T-helper 2 cell treated with Interferon-gamma antibody and Interleukin-4, amounts not matched to agents 5 μg/mL and 100 μg/mL, for 36 hours (primary cell): ENCODE measurements around the gene RIMBP2.

ENCODE experiments used
- DNase-seq: peaks from one replicate; pipeline ENCODE4 v3.0.0; 2021; ENCODE audit warnings: low spot score
- H3K27ac Mint-ChIP-seq: one replicate; pipeline ENCODE4 v1.8.0; 2021; ENCODE audit warnings: mild to moderate bottlenecking, mixed read lengths
- H3K27me3 Mint-ChIP-seq: one replicate; pipeline ENCODE4 v1.8.0; 2021; ENCODE audit warnings: low read depth, mixed read lengths
- H3K36me3 Mint-ChIP-seq: one replicate; pipeline ENCODE4 v1.8.0; 2021; ENCODE audit warnings: low read depth, mixed read lengths
- H3K4me1 Mint-ChIP-seq: one replicate; pipeline ENCODE4 v1.8.0; 2021; ENCODE audit warnings: low read depth, mixed read lengths
- H3K4me3 Mint-ChIP-seq: one replicate; pipeline ENCODE4 v1.8.0; 2022; ENCODE audit warnings: mild to moderate bottlenecking, moderate library complexity, mixed read lengths
- H3K9me3 Mint-ChIP-seq: one replicate; pipeline ENCODE4 v1.8.0; 2021; ENCODE audit warnings: mixed read lengths

The RIMBP2 gene

GRCh38 chr12:130538343-130539095 is 177.6 kb downstream of the RIMBP2 start:
- Mint-ChIP-seq H3K9me3 (peaks cover 13% of the 10 kb centered on the region), H3K4me3 (no peak overlapping the region), H3K36me3 (no peaks in the 10 kb centered on the region), H3K27ac (no peak overlapping the region), H3K4me1 (no peaks in the 10 kb centered on the region), H3K27me3 (no peaks in the 10 kb centered on the region)
- DNase-seq, result no peak

- peaks cover 13% of the 10 kb centered on the region for H3K9me3 Mint-ChIP-seq
- H3K4me3 Mint-ChIP-seq, result no peak overlapping the region
- H3K27me3 Mint-ChIP-seq, result no peaks in the 10 kb centered on the region
- H3K27ac Mint-ChIP-seq, result no peak overlapping the region
- DNase-seq, result no peak
- H3K36me3 Mint-ChIP-seq, result no peaks in the 10 kb centered on the region
- no peaks in the 10 kb centered on the region for H3K4me1 Mint-ChIP-seq
These were observed 178.4 kb downstream of the RIMBP2 start for GRCh38 chr12:130537655-130538054.

- Mint-ChIP-seq H3K4me1 (no peaks in the 10 kb centered on the region), H3K9me3 (peaks cover 12% of the 10 kb centered on the region)
- DNase-seq, result no peak
These were observed 179.0 kb downstream of the RIMBP2 start for GRCh38 chr12:130537051-130537450.

DNA sequence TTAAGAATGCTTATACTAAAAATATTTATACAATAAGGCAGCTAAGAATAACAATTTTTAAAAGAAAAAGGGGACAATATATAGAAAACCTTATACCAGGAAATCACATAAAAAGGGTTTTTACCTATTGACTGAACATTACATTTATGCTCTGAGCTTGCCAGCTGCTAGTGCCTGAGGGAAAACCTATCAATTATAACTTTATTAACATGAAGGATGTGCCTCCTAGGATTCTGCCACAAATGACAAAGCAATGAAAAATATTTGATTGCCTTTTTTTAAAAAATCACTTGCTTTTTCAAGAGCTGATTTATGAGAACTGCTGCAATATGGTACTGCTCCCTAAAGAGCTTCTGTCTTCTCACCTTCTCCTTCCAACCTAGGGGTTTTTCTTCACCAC is 185.7 kb downstream of the RIMBP2 start:
- Mint-ChIP-seq H3K9me3 (no peaks in the 10 kb centered on the region), H3K36me3 (no peaks in the 10 kb centered on the region), H3K4me3 (no peak overlapping the region), H3K4me1 (no peaks in the 10 kb centered on the region), H3K27me3 (no peaks in the 10 kb centered on the region), H3K27ac (no peak overlapping the region)
- no peak for DNase-seq

More at GRCh38 chr12:130537051-130537450, 179.0 kb downstream of the RIMBP2 start:
- Mint-ChIP-seq H3K36me3 (no peaks in the 10 kb centered on the region), H3K27me3 (no peaks in the 10 kb centered on the region), H3K27ac (no peak overlapping the region), H3K4me3 (no peak overlapping the region)

DNA sequence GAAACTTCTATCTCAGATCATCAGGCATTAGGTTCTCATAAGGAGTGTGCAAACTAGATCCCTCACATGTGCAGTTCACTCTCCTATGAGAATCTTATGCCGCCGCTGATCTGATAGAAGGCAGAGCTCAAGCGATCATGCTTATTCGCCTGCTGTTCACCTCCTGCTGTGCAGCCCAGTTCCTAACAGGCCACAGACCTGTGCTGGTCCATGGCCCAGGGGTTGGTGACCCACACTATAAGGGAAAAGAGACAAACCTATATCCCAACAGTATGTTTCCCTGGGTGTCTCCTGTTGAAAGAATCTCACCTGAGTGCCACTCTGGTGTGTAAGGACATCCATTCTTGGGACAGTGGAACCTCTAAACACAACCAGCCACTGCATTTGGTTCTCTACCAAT is 186.3 kb downstream of the RIMBP2 start:
- no peaks in the 10 kb centered on the region for H3K36me3 Mint-ChIP-seq
- no peaks in the 10 kb centered on the region for H3K4me1 Mint-ChIP-seq
- H3K27me3 Mint-ChIP-seq, result no peaks in the 10 kb centered on the region
- no peak for DNase-seq
- no peak overlapping the region for H3K4me3 Mint-ChIP-seq
- H3K27ac Mint-ChIP-seq, result no peak overlapping the region
- H3K9me3 Mint-ChIP-seq, result no peaks in the 10 kb centered on the region

- no peaks in the 10 kb centered on the region for H3K9me3 Mint-ChIP-seq
- H3K4me3 Mint-ChIP-seq, result no peak overlapping the region
- no peaks in the 10 kb centered on the region for H3K4me1 Mint-ChIP-seq
- no peak overlapping the region for H3K27ac Mint-ChIP-seq
- no peak for DNase-seq
- no peaks in the 10 kb centered on the region for H3K36me3 Mint-ChIP-seq
- no peaks in the 10 kb centered on the region for H3K27me3 Mint-ChIP-seq
These were observed 188.9 kb downstream of the RIMBP2 start for GRCh38 chr12:130527239-130527638.

DNA sequence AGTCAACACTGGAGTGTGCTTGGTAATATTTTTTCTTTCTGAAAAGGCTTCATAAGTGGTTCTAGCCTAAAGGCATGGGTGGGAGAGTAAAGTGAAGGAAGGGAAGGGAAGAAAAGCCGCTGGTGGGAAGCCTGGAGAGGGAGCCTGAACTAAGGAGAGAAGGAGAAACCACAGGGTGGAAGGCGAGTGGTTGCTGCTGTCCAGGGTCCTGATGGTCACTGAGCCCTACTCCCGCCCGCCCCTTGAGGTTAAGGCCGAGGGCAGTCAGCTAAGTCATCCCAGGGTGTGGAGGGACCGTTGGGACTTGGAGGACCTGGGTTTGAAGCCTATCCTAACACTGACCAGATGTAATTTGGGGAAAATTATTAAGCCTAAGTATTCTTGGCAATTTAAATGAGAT is 189.3 kb downstream of the RIMBP2 start:
- Mint-ChIP-seq H3K36me3 (no peaks in the 10 kb centered on the region), H3K4me1 (no peaks in the 10 kb centered on the region), H3K27ac (no peak overlapping the region), H3K9me3 (no peaks in the 10 kb centered on the region), H3K4me3 (no peak overlapping the region), H3K27me3 (no peaks in the 10 kb centered on the region)
- no peak for DNase-seq

- Mint-ChIP-seq H3K27me3 (no peaks in the 10 kb centered on the region), H3K4me1 (no peaks in the 10 kb centered on the region), H3K27ac (no peak overlapping the region), H3K9me3 (no peaks in the 10 kb centered on the region), H3K36me3 (no peaks in the 10 kb centered on the region), H3K4me3 (no peak overlapping the region)
- no peak for DNase-seq
These were observed 190.5 kb downstream of the RIMBP2 start for GRCh38 chr12:130525384-130526172.

DNA sequence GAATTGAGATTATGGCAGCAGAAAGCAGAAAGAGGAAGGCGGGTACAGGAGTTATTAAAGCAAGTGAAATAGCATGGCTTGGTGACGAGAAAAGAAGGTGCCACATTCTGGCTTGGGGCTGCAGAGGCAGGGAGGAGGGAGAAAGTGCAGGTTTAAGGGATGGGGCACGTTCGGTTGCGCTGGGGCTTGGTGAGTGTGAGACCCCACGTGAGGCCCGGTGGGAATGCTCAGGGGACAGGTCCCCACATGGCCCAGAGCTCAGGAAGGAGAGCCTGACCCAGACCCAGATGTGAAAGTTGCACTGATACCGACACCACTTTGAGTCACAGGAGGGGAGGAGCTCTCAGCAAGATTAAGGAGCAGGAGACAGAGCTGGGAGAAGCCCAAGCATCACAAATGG is 191.3 kb downstream of the RIMBP2 start:
- Mint-ChIP-seq H3K27me3 (no peaks in the 10 kb centered on the region), H3K36me3 (no peaks in the 10 kb centered on the region), H3K9me3 (no peaks in the 10 kb centered on the region), H3K27ac (no peak overlapping the region), H3K4me3 (no peak overlapping the region), H3K4me1 (no peaks in the 10 kb centered on the region)
- no peak for DNase-seq

DNA sequence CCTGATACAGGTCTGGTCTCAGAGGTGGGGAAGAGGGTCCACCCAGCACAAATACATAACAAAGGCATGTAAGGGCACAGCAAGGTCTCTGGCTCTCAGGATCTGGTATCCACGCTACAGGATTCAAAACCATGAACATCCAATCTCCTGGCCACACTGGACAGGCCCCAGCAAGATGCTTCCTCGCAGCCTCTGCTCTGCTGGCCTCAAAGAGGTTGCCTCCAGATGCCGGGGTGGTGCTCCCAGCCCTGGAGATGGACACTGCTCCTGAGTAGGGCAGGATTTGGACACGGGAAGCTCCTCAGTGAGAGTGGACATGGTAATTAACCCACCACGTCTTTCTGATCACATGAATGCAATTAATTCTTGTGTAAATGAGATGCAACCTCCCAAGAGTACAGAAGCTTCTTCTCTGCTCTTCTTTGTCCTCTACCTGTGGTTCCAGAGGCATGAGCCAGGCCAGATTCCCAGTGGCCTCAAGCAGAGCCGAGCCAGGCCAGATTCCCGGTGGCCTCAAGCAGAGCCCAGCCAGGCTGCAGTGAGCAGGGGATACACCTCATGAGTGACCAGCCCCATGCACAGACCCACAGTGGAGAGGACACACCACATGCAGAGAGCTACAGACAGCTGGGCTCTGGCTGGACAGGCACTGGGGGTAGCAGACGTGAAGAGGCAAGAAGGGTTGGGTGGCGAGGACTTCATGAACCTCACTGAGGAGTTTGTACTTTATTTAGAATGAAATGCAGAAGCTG is 192.1 kb downstream of the RIMBP2 start:
- Mint-ChIP-seq H3K4me3 (no peak overlapping the region), H3K27me3 (no peaks in the 10 kb centered on the region), H3K36me3 (no peaks in the 10 kb centered on the region), H3K4me1 (no peaks in the 10 kb centered on the region), H3K9me3 (no peaks in the 10 kb centered on the region), H3K27ac (no peak overlapping the region)
- DNase-seq, result no peak

- Mint-ChIP-seq H3K9me3 (no peaks in the 10 kb centered on the region), H3K27me3 (no peaks in the 10 kb centered on the region), H3K4me3 (no peak overlapping the region), H3K36me3 (no peaks in the 10 kb centered on the region), H3K4me1 (no peaks in the 10 kb centered on the region), H3K27ac (no peak overlapping the region)
- no peak for DNase-seq
These were observed 192.9 kb downstream of the RIMBP2 start for GRCh38 chr12:130523208-130523607.

- H3K4me3 Mint-ChIP-seq, result no peak overlapping the region
- H3K27ac Mint-ChIP-seq, result no peak overlapping the region
- H3K4me1 Mint-ChIP-seq, result no peaks in the 10 kb centered on the region
- no peaks in the 10 kb centered on the region for H3K36me3 Mint-ChIP-seq
- H3K27me3 Mint-ChIP-seq, result no peaks in the 10 kb centered on the region
- DNase-seq, result no peak
- H3K9me3 Mint-ChIP-seq, result no peaks in the 10 kb centered on the region
These were observed 193.8 kb downstream of the RIMBP2 start for GRCh38 chr12:130522244-130522834.

- no peak overlapping the region for H3K27ac Mint-ChIP-seq
- no peaks in the 10 kb centered on the region for H3K36me3 Mint-ChIP-seq
- no peak overlapping the region for H3K4me3 Mint-ChIP-seq
- no peaks in the 10 kb centered on the region for H3K9me3 Mint-ChIP-seq
- no peak for DNase-seq
- no peaks in the 10 kb centered on the region for H3K27me3 Mint-ChIP-seq
- no peaks in the 10 kb centered on the region for H3K4me1 Mint-ChIP-seq
These were observed 194.5 kb downstream of the RIMBP2 start for GRCh38 chr12:130521375-130522124.
